Activated CD4-positive, alpha-beta T cell treated with anti-CD3 and anti-CD28 coated beads for 1 hour (primary cell): ENCODE measurements around the gene OR2T8.

Experiments
- DNase-seq: peaks from one replicate; pipeline ENCODE4 v3.0.0-alpha.2; 2020

OR2T8 gene

DNA sequence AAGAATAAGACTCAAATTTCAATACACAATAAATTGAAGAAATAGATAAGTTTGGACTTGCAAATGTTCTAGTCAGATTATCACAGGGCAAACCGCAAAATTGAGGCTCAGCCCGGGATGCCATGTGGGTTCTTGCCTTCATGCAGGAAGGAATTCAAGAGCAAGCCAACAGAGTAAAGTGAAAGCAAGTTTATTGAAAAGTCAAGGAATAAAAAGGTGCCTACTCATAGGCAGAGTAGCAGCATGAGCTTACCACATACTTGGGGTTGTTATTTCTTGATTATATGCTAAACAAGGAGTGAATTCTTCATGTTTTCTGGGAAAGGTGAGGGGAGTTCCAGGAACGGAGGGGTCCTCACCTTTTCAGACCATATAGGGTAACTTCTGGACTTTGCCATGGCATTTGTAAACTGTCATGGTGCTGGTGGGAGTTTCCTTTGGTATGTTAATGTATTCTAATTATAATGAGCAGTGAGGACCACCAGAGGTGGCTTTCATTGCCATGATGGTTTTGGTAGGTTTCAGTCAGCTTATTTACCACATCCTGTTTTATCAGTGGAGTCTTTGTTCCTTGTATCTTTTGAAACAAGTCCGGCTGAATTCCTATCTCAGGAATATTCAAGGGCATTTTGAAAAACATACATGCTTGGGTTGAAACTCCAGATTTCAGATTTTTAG is 43.0 kb downstream of the OR2T8 start:
- DNase-seq, result no peak

DNA sequence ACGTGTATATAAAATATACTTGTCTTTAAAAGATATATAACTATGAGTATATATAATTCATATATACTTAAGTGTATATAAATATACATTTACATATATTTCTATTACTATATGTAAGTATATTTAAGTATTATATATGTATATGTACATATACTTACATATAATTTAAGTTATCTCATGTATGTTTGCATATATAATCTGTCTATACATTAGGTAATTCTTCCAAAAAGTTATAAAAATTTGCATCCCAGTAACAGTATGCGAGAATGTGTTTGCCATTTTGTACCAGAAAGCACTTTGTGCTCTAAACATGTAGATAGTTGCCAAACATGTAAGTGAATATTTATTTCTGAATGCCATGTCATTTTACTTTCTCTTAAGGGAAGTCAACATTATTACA is 44.9 kb downstream of the OR2T8 start, which contains the start of gene OR2AK2:
TSS of gene OR2AK2 (plus strand) at position 301 of the 400 bp plus-strand sequence. CDS start 144 bp downstream, outside the sequence.
- DNase-seq, result no peak

DNA sequence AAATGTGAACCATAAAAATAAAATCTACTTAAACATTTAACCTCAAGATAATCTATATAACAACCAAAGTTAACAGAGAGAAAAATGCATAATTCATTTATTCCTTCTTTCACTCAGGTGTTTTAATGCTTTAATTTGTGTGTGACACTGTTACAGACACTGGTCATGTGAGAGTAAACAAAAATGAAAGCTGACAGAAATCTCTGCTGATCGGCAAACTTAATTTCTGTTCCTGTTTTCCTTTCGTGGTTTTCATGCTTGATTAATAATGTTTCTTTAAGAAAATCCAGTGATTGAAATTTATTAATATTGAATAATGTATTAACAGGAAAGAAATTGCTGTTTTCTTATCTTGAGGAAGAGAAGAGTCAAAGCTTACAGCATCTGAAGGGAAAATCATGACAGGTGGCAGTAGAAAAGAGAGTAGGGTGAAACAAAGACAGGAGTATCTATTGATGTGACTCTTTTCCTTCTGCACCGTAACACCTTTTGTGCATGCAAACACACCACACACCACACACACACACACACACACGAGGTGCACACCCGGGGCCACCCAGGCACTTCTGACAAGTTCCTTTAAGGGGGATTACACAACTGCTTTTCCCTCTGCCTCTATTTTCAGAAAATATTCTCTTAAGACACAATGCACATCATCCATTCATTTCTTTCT is 46.6 kb downstream of the OR2T8 start:
- DNase-seq, result no peak
